Smooth muscle cell of the pulmonary artery (primary cell): ENCODE data around the gene MRPS30. TPM values are rescaled to one million over a fixed set of nuclear protein-coding genes. Genes with fewer than 3 reads are reported as not detected.

ENCODE experiments used
- total RNA-seq: library from RNA; depleted of rRNA; stranded (reverse); fragments of >200 nt; gene quantifications from 2 replicates; pipeline ENCODE4 v1.2.3, GENCODE V29; 2014

Gene MRPS30
- 55.7 and 66.7 TPM in 2 replicates for total RNA-seq

GRCh38 chr5:44808435-44809214 is at the start of gene MRPS30:
Gene MRPS30, plus strand, starts transcription at chr5:44808947. Its CDS starts 16 bp downstream, at chr5:44808963.

